Activated CD4-positive, alpha-beta memory T cell treated with anti-CD3 and anti-CD28 coated beads for 36 hours (primary cell): Measurements from ENCODE around the gene ZNF672. TPM values are rescaled to one million over a fixed set of nuclear protein-coding genes. Genes with fewer than 3 reads are reported as not detected.

ENCODE experiments used
- CTCF ChIA-PET: fragments of 350-600 bp; sonication (Branson Sonifier 250); formaldehyde crosslinking; loops from one replicate; lab custom pipeline; 2021; ENCODE audit warnings: antibody characterized with exemption, inconsistent platforms; lab: Charles Lee
- POLR2A ChIA-PET: fragments of 350-600 bp; sonication (Branson Sonifier 250); formaldehyde crosslinking; loops from one replicate; lab custom pipeline; 2021; ENCODE audit warnings: antibody characterized with exemption; lab: Charles Lee
- DNase-seq: peaks from one replicate; pipeline ENCODE4 v3.0.0-alpha.2; 2020
- H3K27ac Mint-ChIP-seq: one replicate; pipeline ENCODE4 v1.8.0; 2021; ENCODE audit warnings: mixed read lengths
- H3K27me3 Mint-ChIP-seq: one replicate; pipeline ENCODE4 v1.8.0; 2021; ENCODE audit warnings: mixed read lengths
- H3K36me3 Mint-ChIP-seq: one replicate; pipeline ENCODE4 v1.8.0; 2021; ENCODE audit warnings: mixed read lengths
- H3K4me1 Mint-ChIP-seq: one replicate; pipeline ENCODE4 v1.8.0; 2021; ENCODE audit warnings: low read depth, mixed read lengths
- H3K4me3 Mint-ChIP-seq: one replicate; pipeline ENCODE4 v1.8.0; 2021; ENCODE audit warnings: mild to moderate bottlenecking, mixed read lengths
- H3K9me3 Mint-ChIP-seq: one replicate; pipeline ENCODE4 v1.8.0; 2021; ENCODE audit warnings: mixed read lengths
- intact Hi-C: fragments of 100-400 bp; cut with micrococcal nuclease; formaldehyde crosslinking; loops from one replicate; pipeline ENCODE4 v1.15.1; 2023
- total RNA-seq, 2 experiments: library from RNA; stranded (reverse); gene quantifications; one replicate each; pipeline ENCODE4 v1.2.3, GENCODE V29; 2021

Gene ZNF672
- total RNA-seq, 2 experiments from 2014 or later = 50.3 to 51.4 TPM

DNA sequence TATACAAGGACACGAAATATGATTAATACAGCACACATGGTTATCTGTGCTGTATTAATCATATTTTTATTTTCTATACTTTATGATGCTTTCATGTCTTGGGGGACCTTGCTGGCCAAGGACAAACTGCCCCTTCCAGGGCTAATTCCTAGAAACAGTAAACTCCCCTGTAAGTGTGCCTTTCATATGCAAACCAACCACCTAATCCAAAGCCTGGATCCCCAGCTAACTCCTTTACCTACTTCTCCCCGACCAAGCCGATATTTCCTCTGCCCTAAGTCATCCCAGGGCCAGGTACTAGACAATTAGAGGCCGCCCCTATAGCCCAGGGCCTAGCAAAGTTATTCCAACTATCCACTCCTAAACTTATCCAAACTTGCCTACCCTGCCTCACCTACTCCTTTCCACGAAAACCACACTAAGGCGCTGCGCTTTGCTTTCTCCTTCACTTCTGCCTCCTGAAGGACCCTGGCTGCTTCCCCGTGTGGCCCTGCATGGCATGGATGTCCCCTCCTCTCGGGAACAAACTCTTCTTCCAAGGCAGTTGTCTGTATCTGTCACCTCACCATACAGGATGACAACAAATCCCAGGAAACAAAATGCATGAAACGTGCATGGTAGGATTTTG lies 22.5 kb upstream of the ZNF672 start:
- Mint-ChIP-seq H3K27me3 (no peaks in the 10 kb centered on the region), H3K27ac (peak overlapping the region; percentile 10), H3K9me3 (no peaks in the 10 kb centered on the region), H3K4me1 (peaks cover 40% of the 10 kb centered on the region), H3K36me3 (peaks cover 40% of the 10 kb centered on the region), H3K4me3 (no peak overlapping the region)
- ChIA-PET CTCF (no interaction called here), POLR2A (no interaction called here)
- no peak for DNase-seq
- intact Hi-C loops = no loop called here

DNA sequence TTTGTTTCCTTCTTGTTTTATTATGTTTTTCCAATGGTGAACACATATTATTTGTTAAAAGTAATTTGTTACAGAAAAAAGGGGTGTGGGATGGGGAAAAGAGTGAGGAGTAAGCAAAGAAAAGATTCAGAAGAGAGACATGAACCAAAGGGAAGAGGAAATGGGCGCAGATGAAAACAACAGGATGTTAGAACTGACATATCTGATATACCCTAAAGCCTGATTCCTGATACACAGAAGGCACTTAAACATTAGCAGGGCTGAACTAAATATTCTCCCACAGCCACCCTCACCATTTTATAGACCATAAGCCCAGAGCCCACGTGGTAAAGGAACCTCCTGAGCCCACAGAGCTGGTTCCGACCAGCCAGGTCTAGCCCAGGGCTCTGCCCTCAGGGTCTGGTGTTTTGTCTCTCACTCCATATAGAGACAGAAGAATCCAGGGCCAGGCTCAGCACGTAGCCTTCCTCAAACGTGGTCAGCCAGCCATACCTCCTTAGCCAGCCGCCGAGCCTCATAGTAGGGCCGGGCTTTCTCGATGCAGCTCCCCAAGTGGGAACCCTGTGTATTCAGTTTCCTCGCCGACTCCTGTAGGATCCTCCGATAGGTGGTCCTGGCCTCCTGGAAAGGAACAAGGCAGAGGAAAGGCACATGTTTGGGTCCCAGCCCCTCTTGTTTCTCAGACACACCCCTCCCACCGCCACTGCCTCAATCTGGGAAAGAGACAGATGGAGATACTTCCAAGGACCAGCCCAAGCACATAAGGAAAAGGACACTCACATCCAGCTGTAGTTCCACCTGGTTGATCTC lies 21.8 kb upstream of the ZNF672 start:
- H3K9me3 Mint-ChIP-seq = no peaks in the 10 kb centered on the region
- H3K36me3 Mint-ChIP-seq = peaks cover 40% of the 10 kb centered on the region
- CTCF ChIA-PET = interaction anchor here (1.2 kb wide), 1 partner anchor 10 kb away, joined by 3 read pairs; the partner anchor contains the start of gene SH3BP5L
- no peaks in the 10 kb centered on the region for H3K27me3 Mint-ChIP-seq
- POLR2A ChIA-PET = no interaction called here
- peaks cover 44% of the 10 kb centered on the region for H3K4me1 Mint-ChIP-seq
- peak overlapping the region; percentile 23 for H3K27ac Mint-ChIP-seq
- H3K4me3 Mint-ChIP-seq = no peak overlapping the region
- intact Hi-C loops = no loop called here
- DNase-seq = no peak

DNA sequence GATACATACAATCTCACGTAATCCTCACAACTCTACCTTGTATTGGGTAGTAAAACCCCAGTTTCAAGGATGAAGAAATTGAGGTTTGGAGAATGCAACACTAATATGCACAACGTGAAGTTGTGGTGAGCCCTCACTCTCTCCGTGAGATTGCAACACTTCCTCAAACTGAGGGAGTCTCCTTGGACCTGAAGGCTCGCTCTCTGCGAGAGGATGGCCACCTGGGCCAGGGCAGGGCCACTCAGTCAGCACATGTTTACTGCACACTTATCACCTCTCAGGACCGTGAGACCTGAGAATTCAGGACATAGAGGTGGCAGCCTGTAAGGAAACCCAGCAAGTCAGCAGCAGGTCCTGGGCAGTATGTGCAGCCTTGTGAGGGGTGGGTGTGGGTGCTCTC lies 21.0 kb upstream of the ZNF672 start:
- ChIA-PET CTCF (interaction anchor here (1.2 kb wide), 1 partner anchor 9 kb away, joined by 3 read pairs; the partner anchor contains the start of gene SH3BP5L), POLR2A (no interaction called here)
- Mint-ChIP-seq H3K27ac (peak overlapping the region; percentile 28), H3K9me3 (no peaks in the 10 kb centered on the region), H3K4me3 (no peak overlapping the region), H3K4me1 (peaks cover 52% of the 10 kb centered on the region), H3K27me3 (no peaks in the 10 kb centered on the region), H3K36me3 (peaks cover 37% of the 10 kb centered on the region)
- intact Hi-C loops = no loop called here
- DNase-seq = no peak

GRCh38 chr1:248818505-248819374 lies 19.3 kb upstream of the ZNF672 start:
- intact Hi-C loops = no loop called here
- Mint-ChIP-seq H3K27ac (peak overlapping the region; percentile 70), H3K27me3 (no peaks in the 10 kb centered on the region), H3K36me3 (peaks cover 21% of the 10 kb centered on the region), H3K4me3 (no peak overlapping the region), H3K4me1 (peaks cover 65% of the 10 kb centered on the region), H3K9me3 (no peaks in the 10 kb centered on the region)
- peak; percentile 15 for DNase-seq
- POLR2A ChIA-PET = no interaction called here
- CTCF ChIA-PET = interaction anchor here (1.9 kb wide), 1 partner anchor 12 kb away, joined by 9 read pairs; no protein-coding TSS in a partner anchor

- peak overlapping the region; percentile 54 for H3K27ac Mint-ChIP-seq
- H3K4me3 Mint-ChIP-seq = no peak overlapping the region
- H3K9me3 Mint-ChIP-seq = no peaks in the 10 kb centered on the region
- H3K4me1 Mint-ChIP-seq = peaks cover 78% of the 10 kb centered on the region
- H3K36me3 Mint-ChIP-seq = peaks cover 23% of the 10 kb centered on the region
- intact Hi-C loops = no loop called here
- CTCF ChIA-PET = interaction anchor here (1.0 kb wide), 1 partner anchor 34 kb away, joined by 3 read pairs; no protein-coding TSS in a partner anchor
- H3K27me3 Mint-ChIP-seq = no peaks in the 10 kb centered on the region
- peak; percentile 3 for DNase-seq
- POLR2A ChIA-PET = interaction anchor here (0.8 kb wide), 1 partner anchor 39 kb away, joined by 3 read pairs; no protein-coding TSS in a partner anchor
These were observed 17.9 kb upstream of the ZNF672 start for GRCh38 chr1:248820041-248820585.

GRCh38 chr1:248821101-248821500 lies 16.9 kb upstream of the ZNF672 start:
- peaks cover 78% of the 10 kb centered on the region for H3K4me1 Mint-ChIP-seq
- intact Hi-C loops = no loop called here
- no peaks in the 10 kb centered on the region for H3K9me3 Mint-ChIP-seq
- H3K27me3 Mint-ChIP-seq = no peaks in the 10 kb centered on the region
- H3K4me3 Mint-ChIP-seq = no peak overlapping the region
- peak; percentile 5 for DNase-seq
- H3K27ac Mint-ChIP-seq = no peak overlapping the region
- ChIA-PET CTCF (no interaction called here), POLR2A (no interaction called here)
- H3K36me3 Mint-ChIP-seq = peaks cover 17% of the 10 kb centered on the region

- Mint-ChIP-seq H3K4me1 (peaks cover 73% of the 10 kb centered on the region), H3K36me3 (peaks cover 17% of the 10 kb centered on the region), H3K27ac (no peak overlapping the region), H3K27me3 (no peaks in the 10 kb centered on the region), H3K9me3 (no peaks in the 10 kb centered on the region), H3K4me3 (no peak overlapping the region)
- intact Hi-C loops = no loop called here
- ChIA-PET POLR2A (no interaction called here), CTCF (no interaction called here)
- peak; percentile 3 for DNase-seq
These were observed 16.4 kb upstream of the ZNF672 start for GRCh38 chr1:248821641-248822040.

GRCh38 chr1:248822148-248823032 lies 15.6 kb upstream of the ZNF672 start:
- Mint-ChIP-seq H3K27ac (no peak overlapping the region), H3K36me3 (peaks cover 15% of the 10 kb centered on the region), H3K9me3 (no peaks in the 10 kb centered on the region), H3K4me3 (no peak overlapping the region), H3K4me1 (peaks cover 72% of the 10 kb centered on the region), H3K27me3 (no peaks in the 10 kb centered on the region)
- ChIA-PET CTCF (interaction anchor here (0.6 kb wide), 1 partner anchor 64 kb away, joined by 3 read pairs; no protein-coding TSS in a partner anchor), POLR2A (interaction anchor here (0.6 to 0.9 kb wide), 2 partner anchors 27 to 36 kb away, joined by 3 read pairs; partner anchors contain the start of gene ZNF692)
- intact Hi-C loops = no loop called here
- DNase-seq = peak; percentile 7

- POLR2A ChIA-PET = no interaction called here
- DNase-seq = peak; percentile 3
- Mint-ChIP-seq H3K4me1 (peaks cover 68% of the 10 kb centered on the region), H3K4me3 (peak overlapping the region; percentile 16), H3K9me3 (no peaks in the 10 kb centered on the region), H3K27me3 (no peaks in the 10 kb centered on the region), H3K27ac (no peak overlapping the region), H3K36me3 (peaks cover 15% of the 10 kb centered on the region)
- intact Hi-C loops = no loop called here
- CTCF ChIA-PET = no interaction called here
These were observed 14.5 kb upstream of the ZNF672 start for GRCh38 chr1:248823517-248824001.

GRCh38 chr1:248824301-248824700 lies 13.7 kb upstream of the ZNF672 start:
- H3K4me1 Mint-ChIP-seq = peaks cover 62% of the 10 kb centered on the region

More at GRCh38 chr1:248824301-248824700, 13.7 kb upstream of the ZNF672 start:
- H3K4me3 Mint-ChIP-seq = peak overlapping the region; percentile 84
- intact Hi-C loops = no loop called here
- H3K27ac Mint-ChIP-seq = peak overlapping the region; percentile 3
- ChIA-PET CTCF (interaction anchor here (1.3 to 3.7 kb wide), 2 partner anchors 34 to 202 kb away, joined by 3 to 28 read pairs; partner anchors contain the start of gene ZNF692), POLR2A (interaction anchor here (2.9 to 5.1 kb wide), 2 partner anchors 14 to 49 kb away, joined by 13 to 67 read pairs; partner anchors contain the start of gene ZNF672)
- DNase-seq = peak; percentile 5
- H3K36me3 Mint-ChIP-seq = peaks cover 13% of the 10 kb centered on the region
- no peaks in the 10 kb centered on the region for H3K9me3 Mint-ChIP-seq
- H3K27me3 Mint-ChIP-seq = no peaks in the 10 kb centered on the region
